Activated naive CD8-positive, alpha-beta T cell (primary cell): ENCODE results near the gene BTNL3.
"Not testable (repeated sequence)": the region's sequence is repeated elsewhere in the genome, so short reads cannot be mapped to it uniquely, and the experiment has no call there.

Source experiments
- H3K27ac Mint-ChIP-seq: one replicate; pipeline ENCODE4 v1.8.0; 2021; ENCODE audit warnings: mixed read lengths
- H3K27me3 Mint-ChIP-seq: one replicate; pipeline ENCODE4 v1.8.0; 2021; ENCODE audit warnings: mixed read lengths
- H3K36me3 Mint-ChIP-seq: one replicate; pipeline ENCODE4 v1.8.0; 2021; ENCODE audit warnings: mixed read lengths
- H3K4me1 Mint-ChIP-seq: one replicate; pipeline ENCODE4 v1.8.0; 2021; ENCODE audit warnings: low read depth, mixed read lengths
- H3K4me3 Mint-ChIP-seq: one replicate; pipeline ENCODE4 v1.8.0; 2021; ENCODE audit warnings: mild to moderate bottlenecking, mixed read lengths
- H3K9me3 Mint-ChIP-seq: one replicate; pipeline ENCODE4 v1.8.0; 2021; ENCODE audit warnings: low read depth, mixed read lengths

The BTNL3 gene

DNA sequence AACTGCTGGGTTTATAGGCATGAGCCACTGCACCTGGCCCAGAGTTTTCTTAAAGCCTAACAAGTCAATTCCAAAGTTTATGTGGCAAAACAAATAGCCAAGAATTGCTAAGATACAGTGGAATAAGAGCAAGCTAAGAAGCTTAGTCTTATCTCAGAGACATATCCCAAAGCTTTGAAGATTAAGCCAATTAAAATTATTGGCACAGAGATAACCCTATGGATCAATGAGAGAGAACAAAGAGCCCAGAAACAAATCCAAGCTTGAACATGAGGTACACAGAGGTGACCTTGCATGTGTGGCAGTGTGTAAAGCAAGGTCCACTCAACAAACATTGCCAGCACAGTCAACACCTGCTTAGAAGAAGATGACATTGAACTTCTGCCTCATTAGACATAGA is 13.3 kb downstream of the BTNL3 start:
- Mint-ChIP-seq H3K27me3 (peaks cover 6% of the 10 kb centered on the region), H3K36me3 (no peaks in the 10 kb centered on the region), H3K4me3 (no peak overlapping the region), H3K9me3 (no peaks in the 10 kb centered on the region), H3K27ac (no peak overlapping the region), H3K4me1 (no peaks in the 10 kb centered on the region)

DNA sequence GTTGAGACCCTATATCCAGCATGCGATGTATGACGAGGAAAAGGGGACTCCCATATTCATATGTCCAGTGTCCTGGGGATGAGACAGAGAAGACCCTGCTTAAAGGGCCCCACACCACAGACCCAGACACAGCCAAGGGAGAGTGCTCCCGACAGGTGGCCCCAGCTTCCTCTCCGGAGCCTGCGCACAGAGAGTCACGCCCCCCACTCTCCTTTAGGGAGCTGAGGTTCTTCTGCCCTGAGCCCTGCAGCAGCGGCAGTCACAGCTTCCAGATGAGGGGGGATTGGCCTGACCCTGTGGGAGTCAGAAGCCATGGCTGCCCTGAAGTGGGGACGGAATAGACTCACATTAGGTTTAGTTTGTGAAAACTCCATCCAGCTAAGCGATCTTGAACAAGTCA is 17.1 kb downstream of the BTNL3 start:
- peaks cover 9% of the 10 kb centered on the region for H3K27me3 Mint-ChIP-seq
- no peak overlapping the region for H3K4me3 Mint-ChIP-seq
- H3K27ac Mint-ChIP-seq: no peak overlapping the region
- H3K9me3 Mint-ChIP-seq: no peaks in the 10 kb centered on the region
- no peaks in the 10 kb centered on the region for H3K4me1 Mint-ChIP-seq
- H3K36me3 Mint-ChIP-seq: no peaks in the 10 kb centered on the region

DNA sequence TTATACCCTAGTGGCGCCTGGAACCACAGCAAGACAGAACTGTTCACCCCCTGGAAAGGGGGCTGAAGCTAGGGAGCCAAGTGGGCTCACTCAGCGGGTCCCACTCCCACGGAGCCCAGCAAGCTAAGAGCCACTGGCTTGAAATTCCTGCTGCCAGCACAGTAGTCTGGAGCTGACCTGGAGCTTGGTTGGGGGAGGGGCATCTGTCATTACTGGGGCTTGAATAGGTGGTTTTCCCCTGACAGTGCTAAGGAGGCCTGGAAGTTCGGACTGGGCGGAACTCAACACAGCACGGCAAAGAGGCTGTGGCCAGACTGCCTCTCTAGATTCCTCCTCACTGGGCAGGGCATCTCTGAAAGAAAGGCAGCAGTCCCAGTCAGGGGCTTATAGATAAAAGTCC is 19.5 kb downstream of the BTNL3 start:
- Mint-ChIP-seq H3K4me3 (no peak overlapping the region), H3K36me3 (no peaks in the 10 kb centered on the region), H3K27me3 (peaks cover 11% of the 10 kb centered on the region), H3K9me3 (no peaks in the 10 kb centered on the region), H3K27ac (no peak overlapping the region), H3K4me1 (no peaks in the 10 kb centered on the region)

DNA sequence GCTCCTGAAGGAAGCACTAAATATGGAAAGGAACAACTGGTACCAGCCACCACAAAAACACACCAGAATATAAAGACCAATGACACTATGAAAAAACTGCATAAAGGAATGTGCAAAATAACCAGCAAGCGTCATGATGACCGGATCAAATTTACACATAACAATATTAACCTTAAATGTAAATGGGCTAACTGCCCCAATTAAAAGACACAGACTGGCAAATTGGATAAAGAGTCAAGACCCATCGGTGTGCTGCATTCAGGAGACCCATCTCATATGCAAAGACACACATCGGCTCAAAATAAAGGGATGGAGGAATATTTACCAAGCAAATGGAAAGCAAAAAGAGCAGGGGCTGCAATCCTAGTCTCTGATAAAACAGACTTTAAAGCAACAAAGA is 21.4 kb downstream of the BTNL3 start:
- H3K4me1 Mint-ChIP-seq, H3K9me3 Mint-ChIP-seq, H3K4me3 Mint-ChIP-seq, H3K27ac Mint-ChIP-seq, H3K36me3 Mint-ChIP-seq: not testable (repeated sequence)
- H3K27me3 Mint-ChIP-seq: peaks cover 13% of the 10 kb centered on the region

DNA sequence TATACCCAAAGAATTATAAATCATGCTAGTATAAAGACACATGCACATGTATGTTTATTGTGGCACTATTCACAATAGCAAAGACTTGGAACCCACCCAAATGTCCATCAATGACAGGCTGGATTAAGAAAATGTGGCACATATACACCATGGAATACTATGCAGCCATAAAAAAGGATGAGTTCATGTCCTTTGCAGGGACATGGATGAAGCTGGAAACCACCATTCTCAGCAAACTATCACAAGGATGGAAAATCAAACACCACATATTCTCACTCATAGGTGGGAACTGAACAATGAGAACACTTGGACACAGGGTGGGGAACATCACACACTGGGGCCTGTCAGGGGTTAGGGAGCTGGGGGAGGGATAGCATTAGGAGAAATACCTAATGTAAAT is 26.0 kb downstream of the BTNL3 start:
- not testable (repeated sequence) for H3K4me3 Mint-ChIP-seq, H3K4me1 Mint-ChIP-seq, H3K36me3 Mint-ChIP-seq, H3K27ac Mint-ChIP-seq, H3K9me3 Mint-ChIP-seq
- peaks cover 12% of the 10 kb centered on the region for H3K27me3 Mint-ChIP-seq

DNA sequence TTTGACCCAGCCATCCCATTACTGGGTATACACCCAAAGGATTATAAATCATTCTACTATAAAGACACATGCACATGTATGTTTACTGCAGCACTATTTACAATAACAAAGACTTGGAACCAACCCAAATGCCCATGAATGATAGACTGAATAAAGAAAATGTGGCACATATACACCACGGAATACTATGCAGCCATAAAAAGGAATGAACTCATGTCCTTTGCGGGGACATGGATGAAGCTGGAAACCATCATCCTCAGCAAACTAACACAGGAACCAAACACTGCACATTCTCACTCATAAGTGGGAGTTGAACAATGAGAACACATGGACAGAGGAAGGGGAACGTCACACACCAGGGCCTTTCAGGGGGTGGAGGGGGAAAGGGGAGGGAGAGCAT is 28.8 kb downstream of the BTNL3 start:
- H3K4me1 Mint-ChIP-seq, H3K36me3 Mint-ChIP-seq, H3K27ac Mint-ChIP-seq, H3K4me3 Mint-ChIP-seq, H3K9me3 Mint-ChIP-seq: not testable (repeated sequence)
- peaks cover 16% of the 10 kb centered on the region for H3K27me3 Mint-ChIP-seq

DNA sequence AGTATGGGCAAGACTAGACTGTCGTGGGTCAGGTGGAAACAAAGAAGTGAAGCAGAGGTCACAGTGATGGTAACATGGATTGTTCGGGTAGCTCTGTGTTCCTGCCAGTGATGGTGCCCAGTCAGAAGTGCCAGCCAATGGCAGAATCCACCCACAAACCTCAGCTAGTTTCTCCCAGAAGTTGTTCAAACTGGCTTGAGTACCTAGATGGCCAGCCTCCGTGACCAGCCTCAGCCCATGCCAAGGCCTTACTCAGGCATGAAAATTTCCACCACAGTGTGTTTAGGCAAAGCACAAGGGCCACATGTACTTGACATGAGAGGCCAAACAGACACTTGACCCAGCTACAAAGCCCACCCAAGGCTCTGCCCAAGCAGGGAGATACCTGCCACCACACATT is 32.0 kb downstream of the BTNL3 start:
- Mint-ChIP-seq H3K9me3 (peaks cover 13% of the 10 kb centered on the region), H3K36me3 (peaks cover 2% of the 10 kb centered on the region), H3K4me3 (no peak overlapping the region), H3K27ac (no peak overlapping the region), H3K4me1 (no peaks in the 10 kb centered on the region), H3K27me3 (peaks cover 20% of the 10 kb centered on the region)

DNA sequence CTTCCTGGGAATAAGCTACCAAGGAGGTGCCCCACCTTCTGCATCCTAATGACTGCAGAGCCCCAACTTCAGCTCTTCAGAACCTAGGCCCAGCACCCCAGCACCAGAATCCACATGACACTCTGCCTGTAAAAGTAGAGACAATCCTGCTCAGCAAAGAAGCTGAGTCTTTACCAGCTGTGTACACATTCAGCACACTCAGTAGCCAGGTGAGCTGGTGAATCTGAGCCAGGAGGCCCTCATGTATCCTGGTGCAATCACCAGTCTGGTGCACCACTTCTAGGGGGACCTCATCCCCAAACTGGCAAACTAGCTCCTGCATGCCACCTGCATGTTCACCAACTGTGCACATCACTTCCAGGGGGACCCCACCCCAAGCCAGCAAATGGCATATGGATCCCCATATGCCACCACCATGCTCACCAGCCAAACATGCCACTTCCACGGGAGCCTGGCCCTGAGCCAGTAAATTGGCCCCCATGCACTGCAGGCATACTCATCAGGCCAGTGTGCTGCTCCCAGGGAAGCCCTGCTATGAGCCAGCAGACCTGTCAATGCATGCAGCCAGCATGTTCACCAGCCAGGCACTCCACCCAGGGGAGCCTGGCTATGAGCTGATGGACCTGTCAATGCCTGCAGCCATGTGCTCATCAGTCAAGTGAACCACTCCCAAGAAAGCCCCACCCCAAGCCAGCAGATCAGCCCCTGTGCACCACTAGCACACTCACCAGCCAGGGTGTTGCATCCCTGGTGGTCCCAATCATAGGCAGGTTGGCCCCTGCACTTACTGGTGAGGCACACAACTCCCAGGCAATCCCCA is 35.8 kb downstream of the BTNL3 start:
- Mint-ChIP-seq H3K9me3 (peaks cover 13% of the 10 kb centered on the region), H3K4me1 (no peaks in the 10 kb centered on the region), H3K4me3 (no peak overlapping the region), H3K27me3 (peaks cover 28% of the 10 kb centered on the region), H3K27ac (no peak overlapping the region), H3K36me3 (peaks cover 2% of the 10 kb centered on the region)

DNA sequence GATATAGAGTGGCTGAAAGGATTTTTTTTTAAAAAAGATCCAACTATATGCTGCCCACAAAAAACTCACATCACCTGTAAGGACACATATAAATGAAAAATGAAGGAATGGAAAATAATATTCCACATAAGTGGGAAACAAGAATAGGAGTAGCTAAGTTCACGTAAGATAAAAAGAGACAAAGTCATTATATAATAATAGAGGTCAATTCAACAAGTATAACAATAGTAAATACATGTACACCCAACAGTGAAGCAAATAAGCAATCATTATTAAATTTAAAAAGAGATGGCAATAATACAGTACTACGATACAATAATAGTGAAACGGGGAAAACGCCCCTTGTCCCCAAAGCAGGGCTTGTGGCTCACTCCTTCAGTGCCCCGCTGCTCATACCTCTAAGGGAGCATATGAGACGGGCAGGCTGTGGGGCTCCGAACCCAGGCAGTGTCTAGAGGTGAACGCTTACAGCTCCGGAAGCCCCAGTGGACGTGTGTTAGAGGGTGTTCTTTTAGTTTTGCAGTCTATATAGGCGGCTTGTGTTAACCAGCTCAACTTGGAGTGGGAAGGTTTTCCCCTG is 38.9 kb downstream of the BTNL3 start:
- Mint-ChIP-seq H3K27me3 (peaks cover 29% of the 10 kb centered on the region), H3K4me1 (no peaks in the 10 kb centered on the region), H3K4me3 (no peak overlapping the region), H3K36me3 (peaks cover 2% of the 10 kb centered on the region), H3K9me3 (peaks cover 8% of the 10 kb centered on the region), H3K27ac (no peak overlapping the region)

DNA sequence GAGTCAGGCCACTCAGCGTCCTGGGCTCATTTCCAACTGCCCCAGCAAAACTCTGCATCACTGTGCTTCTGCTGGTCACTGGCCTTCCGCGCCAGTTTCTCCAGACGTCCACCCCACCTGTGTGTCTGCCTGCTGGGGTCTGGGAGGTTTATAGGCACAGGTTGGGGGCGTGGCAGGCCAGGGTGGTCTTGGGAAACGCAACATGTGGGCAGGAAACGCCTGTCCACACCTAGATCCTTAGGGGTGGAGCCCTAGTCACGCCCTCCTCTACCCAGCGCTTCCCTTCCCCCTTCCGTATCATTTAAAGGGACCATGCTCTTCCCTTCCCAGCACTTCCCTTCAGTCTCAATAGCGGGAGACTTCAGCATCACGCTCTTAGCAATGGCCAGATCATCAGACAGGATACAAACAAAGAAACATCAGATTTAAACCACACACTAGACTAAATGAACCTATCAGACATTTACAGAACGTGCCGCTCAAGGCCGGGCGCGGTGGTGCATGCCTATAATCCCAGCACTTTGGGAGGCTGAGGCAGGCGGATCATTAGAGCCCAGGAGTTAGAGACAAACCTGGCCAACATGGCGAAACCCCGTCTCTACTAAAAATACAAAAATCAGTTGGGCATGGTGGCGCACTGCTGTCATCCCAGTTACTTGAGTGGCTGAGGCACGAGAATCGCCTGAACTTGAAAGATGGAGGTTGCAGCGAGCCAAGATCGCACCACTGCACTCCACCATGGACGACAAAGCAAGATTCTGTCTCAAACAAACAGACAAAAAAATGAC is 39.6 kb downstream of the BTNL3 start:
- Mint-ChIP-seq H3K4me1 (no peaks in the 10 kb centered on the region), H3K9me3 (peaks cover 3% of the 10 kb centered on the region), H3K27me3 (peaks cover 28% of the 10 kb centered on the region), H3K36me3 (no peaks in the 10 kb centered on the region), H3K27ac (no peak overlapping the region), H3K4me3 (no peak overlapping the region)

DNA sequence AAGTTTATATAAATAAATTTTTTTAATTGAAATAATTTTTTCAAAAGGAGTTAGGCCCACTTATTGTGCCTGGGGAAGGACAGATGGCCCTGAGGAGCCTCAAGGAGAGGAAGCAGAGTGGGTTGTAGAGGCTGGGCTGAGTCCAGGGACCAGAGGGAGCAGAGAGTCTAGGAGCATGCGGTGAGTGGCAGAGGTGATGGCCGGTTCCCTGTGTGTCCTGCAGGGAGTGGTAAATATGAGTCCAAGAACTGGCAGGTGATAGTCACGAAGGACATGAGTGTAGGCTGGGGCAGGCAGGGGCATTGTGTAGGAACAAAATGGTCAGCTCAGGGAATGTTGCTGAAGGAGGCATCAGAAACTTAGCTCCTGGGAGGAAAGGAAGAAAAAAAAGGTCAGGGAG is 43.1 kb downstream of the BTNL3 start:
- no peaks in the 10 kb centered on the region for H3K9me3 Mint-ChIP-seq
- peaks cover 11% of the 10 kb centered on the region for H3K27me3 Mint-ChIP-seq
- H3K36me3 Mint-ChIP-seq: no peaks in the 10 kb centered on the region
- no peak overlapping the region for H3K4me3 Mint-ChIP-seq
- H3K27ac Mint-ChIP-seq: no peak overlapping the region
- H3K4me1 Mint-ChIP-seq: no peaks in the 10 kb centered on the region

DNA sequence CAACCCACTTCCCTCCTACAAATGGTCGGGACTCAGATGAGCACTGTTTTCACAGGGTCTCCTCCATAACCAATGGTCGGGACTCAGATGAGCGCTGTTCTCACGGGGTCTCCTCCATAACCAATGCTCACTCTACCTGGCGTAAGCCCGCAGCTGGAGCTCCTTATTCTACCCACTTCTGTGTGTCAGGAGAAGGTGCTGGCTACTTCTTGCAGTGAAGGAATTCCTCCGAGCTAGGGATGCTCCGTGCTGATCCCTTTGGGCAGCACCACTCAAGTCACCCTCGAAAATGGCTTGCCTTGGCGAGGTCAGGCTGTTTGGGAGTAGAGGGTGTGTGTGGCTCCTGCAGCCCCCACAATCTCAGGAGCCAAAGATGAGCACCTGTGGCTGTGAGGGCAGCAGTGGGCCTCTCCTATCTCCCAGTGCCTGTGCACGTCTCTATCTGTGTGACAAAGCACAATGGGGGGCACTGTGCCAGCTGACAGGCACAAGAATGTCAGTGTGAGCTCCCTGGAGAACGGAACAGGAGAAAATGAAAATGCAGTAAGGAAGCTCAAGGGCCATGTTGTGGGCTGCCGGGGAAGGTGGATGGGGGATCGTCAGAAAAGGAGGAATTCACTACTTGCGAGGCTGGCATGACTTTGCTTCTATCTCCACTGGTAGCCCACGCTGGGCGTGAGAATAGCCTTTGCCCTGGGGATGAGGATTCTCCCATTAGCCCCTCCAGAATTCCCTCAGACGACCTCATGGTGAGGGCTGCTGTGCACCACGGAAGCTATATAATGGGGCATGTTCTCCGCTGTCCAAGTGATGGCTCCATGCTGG is 47.6 kb downstream of the BTNL3 start:
- H3K4me3 Mint-ChIP-seq: no peak overlapping the region
- H3K27ac Mint-ChIP-seq: no peak overlapping the region
- H3K27me3 Mint-ChIP-seq: peaks cover 15% of the 10 kb centered on the region
- no peaks in the 10 kb centered on the region for H3K36me3 Mint-ChIP-seq
- no peaks in the 10 kb centered on the region for H3K4me1 Mint-ChIP-seq
- H3K9me3 Mint-ChIP-seq: no peaks in the 10 kb centered on the region

DNA sequence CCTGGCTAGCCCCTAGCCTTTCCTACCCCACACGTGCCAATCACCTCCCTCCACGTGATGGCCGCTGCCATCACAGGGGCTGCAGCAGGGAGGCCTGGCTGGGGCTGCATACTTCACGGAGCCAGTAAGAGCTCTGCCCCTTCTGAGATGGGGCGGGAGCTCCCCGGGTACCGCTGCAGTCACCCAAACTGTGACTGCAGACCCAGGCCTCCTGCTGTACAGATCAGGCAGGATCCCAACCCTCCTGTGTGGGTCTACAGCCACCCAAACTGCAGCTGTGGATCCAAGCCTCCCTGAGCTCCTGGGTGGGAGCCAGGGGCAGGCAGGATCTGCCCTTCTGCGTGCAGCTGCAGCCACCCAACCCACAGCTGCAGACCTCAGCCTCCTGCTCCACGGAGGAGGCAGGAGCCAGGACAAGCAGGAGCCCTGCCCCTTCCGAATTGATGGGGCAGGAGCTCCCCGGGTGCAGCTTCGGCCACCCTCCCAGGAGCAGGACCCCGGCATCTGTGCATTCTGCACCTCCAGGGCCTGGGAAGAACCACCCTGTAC is 48.2 kb downstream of the BTNL3 start:
- peaks cover 12% of the 10 kb centered on the region for H3K27me3 Mint-ChIP-seq
- no peaks in the 10 kb centered on the region for H3K9me3 Mint-ChIP-seq
- no peak overlapping the region for H3K4me3 Mint-ChIP-seq
- no peak overlapping the region for H3K27ac Mint-ChIP-seq
- H3K4me1 Mint-ChIP-seq: no peaks in the 10 kb centered on the region
- H3K36me3 Mint-ChIP-seq: no peaks in the 10 kb centered on the region

DNA sequence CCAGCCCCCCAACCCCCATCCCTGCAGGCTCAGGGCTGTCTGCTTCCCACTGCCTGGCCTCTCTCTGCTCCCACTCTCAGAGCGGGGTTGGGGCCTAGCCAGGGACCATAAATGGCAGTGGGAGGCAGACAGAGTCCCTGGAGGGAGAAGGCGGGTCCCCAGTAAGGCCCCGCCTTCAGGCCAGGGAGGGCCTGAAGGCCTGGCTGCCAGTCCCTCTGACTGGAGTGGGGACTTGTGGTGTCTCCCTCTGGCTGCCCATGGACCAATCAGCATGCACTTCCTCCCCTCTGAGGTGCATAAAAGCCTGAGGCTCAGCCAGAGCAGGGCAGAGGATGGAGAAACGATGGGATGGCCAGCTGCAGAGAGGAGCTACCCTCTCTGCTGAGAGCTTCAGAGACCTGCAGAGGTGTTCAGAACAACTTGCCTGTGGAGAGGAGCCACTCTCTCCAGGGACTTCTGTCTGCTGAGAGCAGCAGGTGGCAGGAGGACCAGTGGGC is 48.8 kb downstream of the BTNL3 start:
- Mint-ChIP-seq H3K27ac (no peak overlapping the region), H3K9me3 (no peaks in the 10 kb centered on the region), H3K27me3 (peaks cover 13% of the 10 kb centered on the region), H3K36me3 (no peaks in the 10 kb centered on the region), H3K4me1 (no peaks in the 10 kb centered on the region), H3K4me3 (no peak overlapping the region)
